Kidney (tissue), 14 donors: ENCODE measurements around the gene CDH13. TPM values are rescaled to one million over a fixed set of nuclear protein-coding genes. Genes with fewer than 3 reads are reported as not detected.

Experiments
- DNase-seq, 5 donors: peaks; one replicate each; pipeline ENCODE4 v3.0.0-alpha.2; 2013 to 2020
- FAIRE-seq: peaks from 2 replicates; lab custom pipeline; 2012; peaks lifted over from hg19 to GRCh38; lab: Jason Lieb, UNC
- H3K27ac ChIP-seq, 2 donors: one replicate each; pipeline ENCODE4 v1.7.0; 2013; ENCODE audit warnings: low read depth in 2 of 2, low read length in 2 of 2, inconsistent platforms in 1 of 2
- H3K27me3 ChIP-seq: one replicate; pipeline ENCODE4 v1.7.1; 2013; ENCODE audit warnings: low read length, inconsistent platforms; ENCODE audit not compliant: control insufficient read depth, insufficient read depth
- H3K36me3 ChIP-seq, 3 donors: one replicate each; pipeline versions ENCODE4 v1.7.0 to v1.7.1; 2013; ENCODE audit warnings: low read length in 3 of 3, control low read depth in 1 of 3, inconsistent platforms in 1 of 3; ENCODE audit not compliant: insufficient read depth in 3 of 3, control insufficient read depth in 2 of 3
- H3K4me1 ChIP-seq, 3 donors: one replicate each; pipeline versions ENCODE4 v1.7.0 to v1.7.1; 2013; ENCODE audit warnings: low read length in 3 of 3, inconsistent platforms in 1 of 3, low read depth in 1 of 3; ENCODE audit not compliant: control insufficient read depth in 2 of 3, insufficient read depth in 2 of 3
- H3K4me3 ChIP-seq, 3 donors: one replicate each; pipeline versions ENCODE4 v1.7.0 to v1.8.1; 2013; ENCODE audit warnings: low read length in 3 of 3, control low read depth in 1 of 3, inconsistent platforms in 1 of 3
- H3K9ac ChIP-seq, 3 donors: one replicate each; pipeline versions ENCODE4 v1.7.0 to v1.7.1; 2013; ENCODE audit warnings: low read length in 3 of 3, control low read depth in 1 of 3, inconsistent platforms in 1 of 3
- H3K9me3 ChIP-seq, 3 donors: one replicate each; pipeline versions ENCODE4 v1.7.0 to v1.7.1; 2013; ENCODE audit warnings: low read length in 3 of 3, control low read depth in 1 of 3, inconsistent platforms in 1 of 3; ENCODE audit not compliant: control insufficient read depth in 2 of 3, insufficient read depth in 1 of 3
- CTCF ChIP-seq: IDR thresholded peaks from 3 replicates; pipeline ENCODE4 v1.5.1; 2012; ENCODE audit warnings: mild to moderate bottlenecking, moderate library complexity, borderline replicate concordance; ENCODE audit not compliant: insufficient read depth; ENCODE audit errors: extremely low read depth
- intact Hi-C: fragments of 100-400 bp; cut with DNase I; formaldehyde crosslinking; loops from one replicate; pipeline ENCODE4 v1.11.1; 2022
- polyA plus RNA-seq: library from polyadenylated mRNA; stranded (reverse); fragments of 350-450 nt; fragmentation: Illumina TruSeq; extraction: RNeasy Lipid Tissue Mini Kit (QIAGEN cat#74804); gene quantifications from one replicate; pipeline ENCODE4 v1.2.3, GENCODE V29; 2014; ENCODE audit warnings: low read depth, low replicate concordance; ENCODE audit not compliant: insufficient read depth
- total RNA-seq: library from RNA; stranded (reverse); fragmentation: NEBNext Ultra II Directional; extraction: Animal tissue kit (Norgen Biotek cat#: 25700); gene quantifications from one replicate; pipeline ENCODE4 v1.2.1, GENCODE V29; 2021
- donor health status: control.
- donor health status: control.
- donor health status: control.
- donor health status: control.
- donor health status: control.
- donor health status: DM: yes; HTN: yes; CAD: no.
- donor health status: Normal renal cell carcinoma (clear cell type).

CDH13 gene
- total and polyA plus RNA-seq, 2 donors from 2014 or later = 4.8 to 13.8 TPM

- no peak overlapping the region for H3K27ac ChIP-seq
- FAIRE-seq (no peak), DNase-seq (peak in 1 of 5 donors; percentile 22)
- no peak for TF ChIP-seq CTCF
- H3K27me3 ChIP-seq = no peaks in the 10 kb centered on the region
- no peaks in the 10 kb centered on the region for H3K36me3 ChIP-seq
- H3K4me1 ChIP-seq = no peaks in the 10 kb centered on the region
- H3K9me3 ChIP-seq = no peaks in the 10 kb centered on the region
- no peak overlapping the region for H3K4me3 ChIP-seq
- no peak overlapping the region for H3K9ac ChIP-seq
- intact Hi-C loops = no loop called here
Observed at GRCh38 chr16:83109490-83110125, 482.8 kb downstream of the CDH13 start.

GRCh38 chr16:83110269-83110668, 483.5 kb downstream of the CDH13 start:
- Histone ChIP-seq H3K27me3 (no peaks in the 10 kb centered on the region), H3K9me3 (no peaks in the 10 kb centered on the region), H3K36me3 (no peaks in the 10 kb centered on the region), H3K27ac (no peak overlapping the region), H3K4me3 (no peak overlapping the region), H3K9ac (no peak overlapping the region), H3K4me1 (no peaks in the 10 kb centered on the region)
- FAIRE-seq (no peak), DNase-seq (peak in 1 of 5 donors; percentile 37)
- TF ChIP-seq CTCF = no peak
- intact Hi-C loops = no loop called here

GRCh38 chr16:83113317-83113716, 486.5 kb downstream of the CDH13 start:
- intact Hi-C loops = no loop called here
- H3K36me3 ChIP-seq = no peaks in the 10 kb centered on the region
- H3K9ac ChIP-seq = no peak overlapping the region
- H3K27me3 ChIP-seq = no peaks in the 10 kb centered on the region
- FAIRE-seq (no peak), DNase-seq (peak in 1 of 5 donors; percentile 48)
- no peaks in the 10 kb centered on the region for H3K9me3 ChIP-seq
- no peak overlapping the region for H3K4me3 ChIP-seq
- TF ChIP-seq CTCF = peak; percentile 26
- no peaks in the 10 kb centered on the region for H3K4me1 ChIP-seq
- H3K27ac ChIP-seq = no peak overlapping the region

GRCh38 chr16:83113811-83114210, 487.0 kb downstream of the CDH13 start:
- intact Hi-C loops = no loop called here
- H3K9me3 ChIP-seq = no peaks in the 10 kb centered on the region
- H3K9ac ChIP-seq = no peak overlapping the region
- TF ChIP-seq CTCF = no peak
- peak in 1 of 5 donors; percentile 29 for DNase-seq
- H3K27me3 ChIP-seq = no peaks in the 10 kb centered on the region
- H3K27ac ChIP-seq = no peak overlapping the region
- no peak for FAIRE-seq
- no peaks in the 10 kb centered on the region for H3K4me1 ChIP-seq
- no peak overlapping the region for H3K4me3 ChIP-seq
- H3K36me3 ChIP-seq = no peaks in the 10 kb centered on the region
